AG10803 (cell line): Measurements from ENCODE around the gene FLVCR2.

ENCODE experiments used
- DNase-seq: peaks from one replicate; pipeline ENCODE4 v3.0.0; 2010; ENCODE audit warnings: low read depth
- H3K4me3 ChIP-seq: 2 replicates; pipeline ENCODE4 v1.5.1; 2011; ENCODE audit warnings: mild to moderate bottlenecking, low read length, control low read depth
- TF ChIP-seq, protein P1 (sequence below): conservative IDR thresholded peaks from 2 replicates; pipeline ENCODE4 v1.5.1; 2011; ENCODE audit warnings: mild to moderate bottlenecking, low read length, control low read depth, inconsistent platforms

The FLVCR2 gene

DNA sequence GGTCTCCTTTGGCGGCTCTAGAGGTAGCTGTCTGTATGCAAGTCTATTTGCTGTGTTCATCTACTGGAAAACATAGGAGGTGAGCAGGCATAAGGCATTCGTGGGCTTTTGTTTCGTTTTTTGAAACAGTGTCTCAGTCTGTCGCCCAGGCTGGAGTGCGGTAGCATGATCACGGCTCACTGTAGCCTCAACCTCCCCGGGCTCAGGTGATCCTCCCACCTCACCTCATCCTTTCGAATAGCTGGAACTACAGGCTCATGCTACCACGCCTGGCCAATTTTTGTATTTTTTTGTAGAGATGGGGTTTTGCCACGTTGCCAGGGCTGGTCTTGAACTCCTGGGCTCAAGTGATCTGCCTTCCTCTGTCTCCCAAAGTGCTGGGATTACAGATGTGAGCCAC lies 27.5 kb downstream of the FLVCR2 start:
- no peak for DNase-seq
- H3K4me3 ChIP-seq: no peak overlapping the region
- TF ChIP-seq, protein P1, sequence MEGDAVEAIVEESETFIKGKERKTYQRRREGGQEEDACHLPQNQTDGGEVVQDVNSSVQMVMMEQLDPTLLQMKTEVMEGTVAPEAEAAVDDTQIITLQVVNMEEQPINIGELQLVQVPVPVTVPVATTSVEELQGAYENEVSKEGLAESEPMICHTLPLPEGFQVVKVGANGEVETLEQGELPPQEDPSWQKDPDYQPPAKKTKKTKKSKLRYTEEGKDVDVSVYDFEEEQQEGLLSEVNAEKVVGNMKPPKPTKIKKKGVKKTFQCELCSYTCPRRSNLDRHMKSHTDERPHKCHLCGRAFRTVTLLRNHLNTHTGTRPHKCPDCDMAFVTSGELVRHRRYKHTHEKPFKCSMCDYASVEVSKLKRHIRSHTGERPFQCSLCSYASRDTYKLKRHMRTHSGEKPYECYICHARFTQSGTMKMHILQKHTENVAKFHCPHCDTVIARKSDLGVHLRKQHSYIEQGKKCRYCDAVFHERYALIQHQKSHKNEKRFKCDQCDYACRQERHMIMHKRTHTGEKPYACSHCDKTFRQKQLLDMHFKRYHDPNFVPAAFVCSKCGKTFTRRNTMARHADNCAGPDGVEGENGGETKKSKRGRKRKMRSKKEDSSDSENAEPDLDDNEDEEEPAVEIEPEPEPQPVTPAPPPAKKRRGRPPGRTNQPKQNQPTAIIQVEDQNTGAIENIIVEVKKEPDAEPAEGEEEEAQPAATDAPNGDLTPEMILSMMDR: no peak

DNA sequence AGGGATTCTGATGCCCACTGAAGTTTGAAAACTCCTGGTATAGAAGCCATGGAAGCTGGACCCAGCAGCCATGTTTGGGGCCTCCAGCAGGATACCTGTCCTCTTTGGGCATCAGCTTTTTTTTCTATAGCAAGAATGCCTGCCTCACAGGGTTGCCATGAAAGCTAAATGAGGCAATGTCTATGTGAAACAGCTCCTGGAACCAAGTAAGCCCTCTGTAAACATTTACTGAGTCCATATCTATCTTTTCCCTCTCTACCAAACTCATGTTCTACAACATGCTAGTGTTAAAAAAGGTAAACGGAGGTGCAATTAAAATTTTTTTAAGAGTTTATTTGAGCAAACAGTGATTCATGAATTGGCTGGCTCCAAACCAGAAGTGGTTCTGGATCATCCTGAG lies 28.6 kb downstream of the FLVCR2 start:
- no peak for DNase-seq
- no peak overlapping the region for H3K4me3 ChIP-seq
- TF ChIP-seq, protein P1: no peak

DNA sequence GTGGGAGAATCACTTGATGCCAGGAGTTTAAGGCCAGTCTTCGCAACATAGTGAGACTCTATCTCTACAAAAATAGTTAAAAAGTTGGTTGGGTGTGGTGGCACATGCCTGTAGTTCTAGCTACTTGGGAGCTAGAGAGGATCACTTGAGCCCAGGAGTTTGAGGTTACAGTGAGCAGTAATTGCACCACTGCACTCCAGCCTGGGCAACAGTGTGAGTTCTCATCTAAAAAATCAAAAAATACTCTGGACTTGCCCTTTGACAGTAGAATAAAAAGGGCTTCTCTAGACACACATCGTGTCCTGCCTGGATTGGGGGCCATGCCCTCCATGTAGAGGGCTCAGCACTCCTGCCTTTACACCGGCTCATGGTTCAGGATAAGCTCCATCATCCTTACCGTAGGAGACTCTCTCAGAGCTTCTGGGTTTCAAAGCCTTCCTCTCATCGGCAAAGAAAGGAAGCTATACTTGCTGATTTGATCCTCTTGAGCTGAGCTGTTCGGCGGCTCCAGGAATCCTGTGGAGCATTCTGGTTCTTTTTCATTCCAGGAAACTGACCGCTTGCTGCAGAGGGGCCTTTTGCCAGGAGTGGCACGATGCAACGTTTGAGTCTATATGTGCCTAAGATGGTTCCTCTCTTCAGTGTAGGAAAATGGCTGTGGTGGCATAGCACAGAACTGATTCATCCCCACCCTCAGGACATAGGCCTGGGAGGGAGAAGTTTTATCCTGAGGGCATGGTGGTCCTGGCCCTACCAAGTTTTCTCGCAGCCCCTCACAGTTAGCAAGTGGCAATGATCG lies 29.6 kb downstream of the FLVCR2 start:
- TF ChIP-seq, protein P1: no peak

DNA sequence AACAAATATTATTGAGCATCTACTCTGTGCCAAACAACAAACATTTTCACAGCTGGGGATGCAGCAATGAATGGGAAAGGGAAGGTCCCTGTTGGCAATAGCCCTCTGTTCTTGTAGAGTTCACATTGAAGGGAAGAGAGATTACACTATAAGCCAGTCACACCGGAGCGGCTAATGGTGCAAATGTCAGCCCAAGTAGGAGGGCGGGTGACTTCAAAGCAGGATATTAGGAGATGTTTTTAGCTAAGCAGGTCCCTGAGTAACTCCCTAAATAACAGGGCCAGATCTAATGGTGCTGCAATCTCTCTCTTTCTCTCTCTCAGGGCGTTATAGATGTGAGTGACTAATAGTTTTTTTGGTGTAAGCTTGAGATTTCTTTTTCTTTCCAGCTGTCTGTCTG lies 30.7 kb downstream of the FLVCR2 start:
- TF ChIP-seq, protein P1: no peak
- no peak for DNase-seq
- no peak overlapping the region for H3K4me3 ChIP-seq

More for the DNA sequence above, 29.6 kb downstream of the FLVCR2 start:
- no peak overlapping the region for H3K4me3 ChIP-seq
- no peak for DNase-seq

DNA sequence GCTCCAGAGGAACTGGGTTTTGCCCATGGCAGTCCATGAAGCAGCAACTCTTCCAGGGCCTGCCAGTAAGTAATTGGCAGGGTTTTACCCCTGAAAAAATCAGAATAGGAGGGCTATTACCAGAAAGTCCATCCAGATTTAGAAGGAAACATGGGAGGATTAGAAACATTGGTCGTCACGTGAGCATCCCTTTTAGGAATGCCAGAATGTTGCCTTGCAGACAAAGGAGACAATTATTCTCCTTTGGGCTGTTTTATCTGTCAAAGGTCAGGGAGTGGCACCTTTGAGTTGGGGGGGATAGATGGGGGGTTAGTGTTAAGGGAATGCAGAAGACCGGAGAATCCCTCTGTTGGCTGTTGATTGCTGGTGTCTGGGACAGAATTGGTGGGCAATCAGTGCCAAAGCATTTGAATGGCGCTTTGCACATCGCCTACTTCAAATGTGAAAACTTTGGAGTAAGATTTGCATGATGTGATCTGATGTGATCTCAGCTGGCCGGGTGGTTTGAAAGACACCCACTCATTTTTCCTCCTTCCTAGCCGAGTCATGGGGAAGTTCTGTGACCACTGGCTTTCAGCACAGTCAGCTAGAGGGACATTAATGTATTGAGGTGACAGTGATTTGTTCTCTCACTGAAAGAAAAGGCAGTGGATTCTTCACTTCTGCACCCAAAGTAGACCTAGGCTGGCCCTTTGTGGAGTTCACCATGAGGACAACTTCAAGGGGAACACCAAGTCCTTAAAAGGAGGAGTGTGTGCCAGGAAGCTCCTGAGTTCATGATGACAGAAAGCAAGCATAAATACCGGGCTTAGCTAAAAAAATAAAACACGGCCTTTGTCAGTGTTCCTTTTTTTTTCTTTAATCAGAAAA lies 31.4 kb downstream of the FLVCR2 start:
- no peak overlapping the region for H3K4me3 ChIP-seq
- TF ChIP-seq, protein P1: no peak
- no peak for DNase-seq

DNA sequence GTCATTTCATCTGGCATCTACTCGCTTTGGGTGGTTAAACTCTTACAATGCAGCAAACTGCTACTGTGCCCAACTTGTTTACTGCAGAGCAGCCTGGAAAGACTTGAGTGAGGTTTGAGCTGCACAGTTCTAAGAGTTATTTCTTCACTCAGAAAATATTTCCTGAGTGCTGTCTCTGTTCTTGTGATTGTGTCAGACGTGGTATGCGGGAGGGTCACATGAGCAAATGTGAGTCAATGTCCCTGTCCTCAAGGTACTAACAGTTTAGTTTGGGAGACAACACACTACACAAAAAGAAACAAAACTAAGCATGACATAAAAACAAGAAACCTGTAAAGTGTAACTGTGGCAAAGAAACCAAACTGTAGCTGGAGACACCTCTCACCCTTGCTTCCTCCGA lies 32.4 kb downstream of the FLVCR2 start:
- TF ChIP-seq, protein P1: no peak
- DNase-seq: no peak
- H3K4me3 ChIP-seq: no peak overlapping the region

DNA sequence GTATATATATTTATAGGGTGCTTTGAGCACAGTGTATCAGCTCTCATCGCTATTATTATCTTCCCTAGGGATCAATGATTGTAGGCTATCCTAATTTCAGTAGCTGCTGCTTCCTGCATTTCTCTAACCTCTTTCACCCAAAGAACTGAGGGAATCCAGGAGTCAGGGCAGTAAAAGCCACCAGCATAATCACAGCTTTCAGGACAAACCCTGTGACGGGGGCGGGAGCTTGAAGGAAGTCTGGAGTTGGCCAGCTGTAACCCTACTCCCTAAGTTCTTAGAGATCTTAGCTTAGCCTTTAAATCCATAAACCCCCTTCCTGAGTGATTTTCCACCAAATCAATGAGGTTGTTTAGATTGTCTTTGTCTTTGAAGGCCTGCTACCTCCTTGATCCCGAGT lies 33.7 kb downstream of the FLVCR2 start:
- no peak for DNase-seq
- TF ChIP-seq, protein P1: no peak
- no peak overlapping the region for H3K4me3 ChIP-seq
